GM12873 (cell line): ENCODE results near the gene KCNG4.

Experiments used
- CTCF ChIP-seq: IDR thresholded peaks from 2 replicates; pipeline ENCODE4 v1.5.1; 2012; ENCODE audit warnings: low read depth, mild to moderate bottlenecking, moderate library complexity, low read length, control low read depth; ENCODE audit not compliant: insufficient read depth; ENCODE audit errors: missing control alignments

The KCNG4 gene

GRCh38 chr16:84234321-84235241 is 5.2 kb downstream of the KCNG4 start:
- no peak for TF ChIP-seq CTCF

GRCh38 chr16:84233748-84234147 is 6.1 kb downstream of the KCNG4 start:
- no peak for TF ChIP-seq CTCF

DNA sequence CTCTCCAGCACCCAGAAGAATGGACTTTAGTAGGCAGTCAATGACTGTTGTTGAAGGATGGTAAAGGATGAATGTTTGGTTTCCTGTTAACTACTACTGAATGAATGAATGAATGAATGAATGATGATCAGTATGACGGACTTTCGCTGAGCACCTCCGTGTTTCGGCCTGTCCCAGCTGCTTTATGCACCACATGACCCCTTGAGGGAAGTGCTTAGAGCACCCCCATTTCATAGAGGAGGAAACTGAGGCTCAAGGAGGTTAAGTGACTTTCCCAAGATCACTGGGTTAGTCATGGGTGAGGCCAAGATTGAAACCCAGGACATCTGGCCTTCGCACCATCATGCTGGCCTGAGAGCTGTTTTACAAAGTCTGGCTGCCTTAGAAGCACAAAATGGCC is 6.8 kb downstream of the KCNG4 start:
- TF ChIP-seq CTCF: no peak

DNA sequence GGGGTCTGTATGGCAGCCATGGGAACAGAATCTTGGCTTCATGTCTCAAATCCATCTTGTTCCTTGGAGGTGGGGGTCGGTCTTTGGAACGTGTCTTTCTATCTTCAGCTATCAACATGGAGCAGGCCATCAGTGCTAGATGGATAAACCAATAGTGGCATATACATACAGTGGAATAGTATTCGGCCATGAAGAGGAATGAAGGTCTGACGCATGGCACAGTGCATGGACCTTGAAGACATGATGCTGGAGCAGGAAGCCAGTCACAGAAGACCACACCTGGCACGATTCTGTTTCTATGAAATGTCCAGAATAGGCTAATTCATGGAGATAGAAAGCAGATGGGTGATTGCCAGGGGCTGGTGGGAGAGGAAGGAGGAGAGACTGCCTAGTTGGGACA is 7.8 kb downstream of the KCNG4 start:
- TF ChIP-seq CTCF: no peak

DNA sequence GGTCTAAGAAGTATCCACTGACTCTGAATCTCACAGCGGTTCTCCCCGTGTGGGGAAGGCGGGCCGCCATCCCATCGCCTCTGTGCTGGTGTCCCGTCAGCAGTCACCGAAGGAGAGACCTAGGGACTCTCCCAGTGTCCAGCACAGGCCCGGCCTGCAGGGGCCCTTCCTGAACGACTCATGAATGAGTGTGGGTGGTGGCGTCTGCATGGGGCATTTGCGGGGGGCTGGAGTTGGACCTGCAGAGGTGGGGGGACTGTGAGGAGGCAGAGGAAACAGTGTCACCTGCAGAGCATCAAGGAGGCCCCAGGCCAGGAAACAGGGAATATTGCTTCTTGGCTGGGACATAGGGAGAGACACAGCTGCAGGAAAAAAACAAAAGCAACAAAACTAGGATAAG is 10.3 kb downstream of the KCNG4 start:
- TF ChIP-seq CTCF: no peak

DNA sequence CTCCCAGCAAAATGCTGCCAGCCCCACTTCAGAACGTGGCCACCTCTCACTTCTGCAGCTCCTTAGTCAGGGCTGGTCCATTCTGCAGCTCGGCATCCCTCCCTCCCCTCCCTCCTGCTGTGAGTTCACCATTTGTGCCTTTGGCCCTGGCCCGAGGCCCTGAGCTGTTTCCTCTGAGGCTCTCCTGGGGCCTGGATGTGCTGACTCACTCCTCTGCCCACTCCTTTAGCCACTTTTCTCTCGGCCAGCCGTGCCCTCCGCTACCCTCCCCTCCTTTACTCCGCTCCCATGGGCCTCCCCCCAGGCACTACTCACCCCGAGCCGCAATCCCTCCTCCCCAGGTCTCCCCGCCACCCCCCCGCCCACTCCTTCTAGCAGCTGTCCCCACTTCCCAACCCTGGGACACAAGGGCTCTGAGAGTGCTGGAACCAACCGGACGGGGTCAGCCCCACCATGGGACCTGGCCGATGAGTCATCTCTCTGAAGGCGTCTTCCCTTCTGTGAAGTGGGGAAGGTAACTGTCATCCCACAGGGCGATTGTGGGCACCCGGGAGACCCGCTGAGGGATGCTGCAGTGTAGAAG is 11.5 kb downstream of the KCNG4 start:
- no peak for TF ChIP-seq CTCF

- TF ChIP-seq CTCF: no peak
These were observed 12.3 kb downstream of the KCNG4 start for GRCh38 chr16:84227548-84227947.
